Esophagus squamous epithelium (tissue), 5 donors: ENCODE data around the gene DNAJA3. TPM values are rescaled to one million over a fixed set of nuclear protein-coding genes. Genes with fewer than 3 reads are reported as not detected.

Source experiments
- DNase-seq: peaks from one replicate; lab custom pipeline; 2025; lab: John Stamatoyannopoulos, UW
- H3K27ac ChIP-seq, 4 donors: fragments of 200-600 bp; sonication (generic); one replicate each; pipeline ENCODE4 v1.5.1; 2016 to 2019; ENCODE audit warnings: mild to moderate bottlenecking in 1 of 4
- H3K27me3 ChIP-seq, 4 donors: fragments of 200-600 bp; sonication (generic); 1 replicate in 3 of 4; 2 replicates in 1 of 4; pipeline versions ENCODE4 v1.5.1 to v1.6.0; 2017 to 2021; ENCODE audit warnings: antibody characterized with exemption in 1 of 4
- H3K36me3 ChIP-seq, 3 donors: fragments of 200-600 bp; sonication (generic); one replicate each; pipeline ENCODE4 v1.5.1; 2016 to 2019
- H3K4me1 ChIP-seq, 3 donors: fragments of 200-600 bp; sonication (generic); one replicate each; pipeline ENCODE4 v1.5.1; 2017 to 2019
- H3K4me3 ChIP-seq, 4 donors: fragments of 200-600 bp; sonication (generic); 1 replicate in 3 of 4; 2 replicates in 1 of 4; pipeline ENCODE4 v1.5.1; 2016 to 2019; ENCODE audit warnings: mild to moderate bottlenecking in 2 of 4, moderate library complexity in 1 of 4
- H3K9me3 ChIP-seq, 3 donors: fragments of 200-600 bp; sonication (generic); one replicate each; pipeline ENCODE4 v1.5.1; 2016 to 2019
- CTCF ChIP-seq, 6 experiments: fragments of 450-650 bp in 4 of 6; fragments of 200-600 bp in 2 of 6; sonication (generic) in 2 of 6; IDR thresholded peaks; one replicate each; pipeline ENCODE4 v1.5.1; 2016 to 2019; ENCODE audit warnings: antibody characterized with exemption in 6 of 6, mild to moderate bottlenecking in 4 of 6, moderate library complexity in 4 of 6
- POLR2A ChIP-seq, 4 donors: fragments of 450-650 bp; IDR thresholded peaks; one replicate each; pipeline ENCODE4 v1.6.1; 2017; ENCODE audit warnings: antibody characterized with exemption in 4 of 4, mild to moderate bottlenecking in 4 of 4, moderate library complexity in 3 of 4
- WGBS, 2 donors: methylation state at CpG; one replicate each; pipeline ENCODE4 v1.1.5; 2018; 5-methylcytosine and 5-hydroxymethylcytosine counted together
- intact Hi-C: fragments of 100-400 bp; cut with DNase I; formaldehyde crosslinking; loops from one replicate; pipeline ENCODE4 v1.15.0; 2022
- total RNA-seq, 4 donors: library from RNA; depleted of rRNA; stranded (reverse); fragments of >200 nt; gene quantifications; one replicate each; pipeline ENCODE4 v1.1.0, GENCODE V29; 2016
- donor health status: DM: yes; HTN: yes; CAD: no.

Gene DNAJA3
- total RNA-seq, 4 donors from 2014 or later, result 45.2 to 59.1 (median 49.1) TPM

GRCh38 chr16:4435337-4436067 is 9.8 kb downstream of the DNAJA3 start:
- intact Hi-C loops, result no loop called here
- H3K27ac ChIP-seq, result no peak overlapping the region
- H3K36me3 ChIP-seq, result peaks cover 15 to 99% (median 24%) of the 10 kb centered on the region in 3 donors
- H3K27me3 ChIP-seq, result no peaks in the 10 kb centered on the region
- no peaks in the 10 kb centered on the region for H3K4me1 ChIP-seq
- TF ChIP-seq POLR2A (IDR thresholded peaks at IDR 0.05), result no peak
- no peak for TF ChIP-seq CTCF (IDR thresholded peaks at IDR 0.05)
- no peak for DNase-seq
- WGBS, 2 donors, result 58 to 62% methylated on average over 8 of the region's 8 CpGs
- H3K9me3 ChIP-seq, result no peaks in the 10 kb centered on the region
- H3K4me3 ChIP-seq, result no peak overlapping the region

- WGBS, 2 donors, result 96 to 97% methylated on average over 3 of the region's 3 CpGs
- no peaks in the 10 kb centered on the region for H3K9me3 ChIP-seq
- no peaks in the 10 kb centered on the region for H3K4me1 ChIP-seq
- no peaks in the 10 kb centered on the region for H3K27me3 ChIP-seq
- intact Hi-C loops, result no loop called here
- TF ChIP-seq CTCF (IDR thresholded peaks at IDR 0.05) (no peak), POLR2A (IDR thresholded peaks at IDR 0.05) (no peak)
- H3K4me3 ChIP-seq, result no peak overlapping the region
- peaks cover 18 to 99% (median 31%) of the 10 kb centered on the region in 3 donors for H3K36me3 ChIP-seq
- DNase-seq, result no peak
- no peak overlapping the region for H3K27ac ChIP-seq
These were observed 11.7 kb downstream of the DNAJA3 start for GRCh38 chr16:4437366-4437765.

GRCh38 chr16:4442371-4442770 is 16.7 kb downstream of the DNAJA3 start:
- Histone ChIP-seq H3K27ac (no peak overlapping the region), H3K9me3 (no peaks in the 10 kb centered on the region), H3K4me1 (no peaks in the 10 kb centered on the region), H3K27me3 (no peaks in the 10 kb centered on the region), H3K36me3 (peaks cover 48 to 100% (median 49%) of the 10 kb centered on the region in 3 donors), H3K4me3 (no peak overlapping the region)
- DNase-seq, result no peak
- WGBS, 2 donors, result 91% methylated on average over 4 to 11 of the region's 11 CpGs
- intact Hi-C loops, result no loop called here
- no peak for TF ChIP-seq POLR2A (IDR thresholded peaks at IDR 0.05)
- no peak for TF ChIP-seq CTCF (IDR thresholded peaks at IDR 0.05)

- H3K9me3 ChIP-seq, result no peaks in the 10 kb centered on the region
- H3K4me3 ChIP-seq, result no peak overlapping the region
- TF ChIP-seq CTCF (IDR thresholded peaks at IDR 0.05) (no peak), POLR2A (IDR thresholded peaks at IDR 0.05) (no peak)
- H3K27me3 ChIP-seq, result no peaks in the 10 kb centered on the region
- DNase-seq, result no peak
- 68 to 74% methylated on average over 5 of the region's 5 CpGs for WGBS, 2 donors
- intact Hi-C loops, result no loop called here
- no peak overlapping the region for H3K27ac ChIP-seq
- H3K4me1 ChIP-seq, result no peaks in the 10 kb centered on the region
- H3K36me3 ChIP-seq, result peaks cover 45 to 100% (median 48%) of the 10 kb centered on the region in 3 donors
These were observed 17.6 kb downstream of the DNAJA3 start for GRCh38 chr16:4443271-4443670.

GRCh38 chr16:4443986-4444385 is 18.3 kb downstream of the DNAJA3 start:
- H3K4me3 ChIP-seq, result no peak overlapping the region
- no peak for DNase-seq
- 91 to 96% methylated on average over 2 to 4 of the region's 4 CpGs for WGBS, 2 donors
- no peak for TF ChIP-seq CTCF (IDR thresholded peaks at IDR 0.05)
- no peak for TF ChIP-seq POLR2A (IDR thresholded peaks at IDR 0.05)
- peaks cover 51 to 100% (median 52%) of the 10 kb centered on the region in 3 donors for H3K36me3 ChIP-seq
- intact Hi-C loops, result no loop called here
- H3K27ac ChIP-seq, result no peak overlapping the region
- H3K9me3 ChIP-seq, result no peaks in the 10 kb centered on the region
- no peaks in the 10 kb centered on the region for H3K4me1 ChIP-seq
- H3K27me3 ChIP-seq, result no peaks in the 10 kb centered on the region
